Heart right ventricle (tissue), 16 donors: Measurements from ENCODE around the gene ASB18. TPM values are rescaled to one million over a fixed set of nuclear protein-coding genes. Genes with fewer than 3 reads are reported as not detected.

ENCODE experiments used
- ATAC-seq, 8 donors: fragments of 200-7000 bp; cut with Tn5 transposase; one replicate each; pipeline ENCODE4 v1.9.1; 2020; ENCODE audit warnings: mild to moderate bottlenecking in 8 of 8, moderate library complexity in 8 of 8, moderate number of reproducible peaks in 1 of 8
- DNase-seq, 2 donors: peaks; one replicate each; pipeline ENCODE4 v3.0.0-alpha.2; 2020
- H3K27ac ChIP-seq, 10 donors: fragments of 200-600 bp; sonication (generic) in 2 of 10; one replicate each; pipeline versions ENCODE4 v1.5.0 to v1.8.0; 2020 to 2022; ENCODE audit warnings: mild to moderate bottlenecking in 3 of 10
- H3K27me3 ChIP-seq, 7 donors: fragments of 200-600 bp; one replicate each; pipeline ENCODE4 v1.8.0; 2021 to 2022; ENCODE audit warnings: mild to moderate bottlenecking in 2 of 7
- H3K36me3 ChIP-seq, 9 donors: fragments of 200-600 bp; sonication (generic) in 1 of 9; one replicate each; pipeline versions ENCODE4 v1.5.0 to v1.8.0; 2020 to 2022; ENCODE audit warnings: mild to moderate bottlenecking in 2 of 9
- H3K4me1 ChIP-seq, 9 donors: fragments of 200-600 bp; sonication (generic) in 1 of 9; one replicate each; pipeline versions ENCODE4 v1.5.0 to v1.8.0; 2020 to 2022; ENCODE audit warnings: mild to moderate bottlenecking in 4 of 9
- H3K4me3 ChIP-seq, 10 donors: fragments of 200-600 bp; sonication (generic) in 2 of 10; one replicate each; pipeline versions ENCODE4 v1.5.0 to v1.8.0; 2020 to 2022; ENCODE audit warnings: mild to moderate bottlenecking in 7 of 10, moderate library complexity in 2 of 10
- H3K9me3 ChIP-seq, 11 donors: fragments of 200-600 bp in 10 of 11; sonication (generic) in 2 of 11; one replicate each; pipeline versions ENCODE4 v1.5.0 to v1.8.0; 2013 to 2022; ENCODE audit warnings: mild to moderate bottlenecking in 2 of 11, control low read depth in 1 of 11, moderate library complexity in 1 of 11
- WGBS, 2 donors: extraction: QIAGEN DNeasy Blood & Tissue Kit; methylation state at CpG; one replicate each; pipeline ENCODE4 v1.1.7; 2013; ENCODE audit warnings: inconsistent platforms in 1 of 2; 5-methylcytosine and 5-hydroxymethylcytosine counted together
- intact Hi-C, 10 donors: fragments of 100-400 bp; cut with DNase I; formaldehyde crosslinking; loops; one replicate each; pipeline versions ENCODE4 v1.11.1 to v1.14.2; 2022
- polyA plus RNA-seq, 2 donors: library from polyadenylated mRNA; stranded (reverse); fragments of 200-250 nt; gene quantifications; one replicate each; pipeline ENCODE4 v1.2.3, GENCODE V29; 2013
- total RNA-seq, 10 donors: library from RNA; stranded (reverse); fragmentation: NEBNext Ultra II Directional in 3 of 10; extraction: Animal tissue kit (Norgen Biotek cat#: 25700) in 3 of 10; gene quantifications; one replicate each; pipeline versions ENCODE4 v1.2.1 to v1.2.4, GENCODE V29; 2021 to 2023
- TF ChIP-seq, protein P1 (sequence below), 9 donors: fragments of 200-600 bp; sonication (generic) in 2 of 9; IDR thresholded peaks; one replicate each; pipeline versions ENCODE4 v1.5.0 to v1.8.0; 2021 to 2022; ENCODE audit warnings: antibody characterized with exemption in 9 of 9, mild to moderate bottlenecking in 5 of 9, moderate library complexity in 1 of 9
- donor health status: Arrhythmogenic right ventricular cardiomyopathy.
- donor health status: ischemic (EF 13 %, LVEDD 7.1; RV severe dilation, severe dysfunction).
- donor health status: healthy with polysubstance abuse.
- donor health status: DM: no; HTN: yes; CAD: no.
- donor health status: DM: no; HTN: no; CAD: no.
- donor health status: ischemic (EF 25% LVEDD 6.9; RV normal size, moderate dysfunction).
- donor health status: ischemic (EF 25% LVEDD 5.7; RV mildly dilated, moderate dysfunction).
- donor health status: healthy.
- donor health status: DM: yes; HTN: yes; CAD: no.
- donor health status: Ischemic cardiomyopathy.
- donor health status: ischemic (EF 35%, LVEDD 5.7; RV mildly dilated, moderate dysfunction).
- donor health status: nonischemic (EF 11% LVEDD 7.7; RV severe dilation, severe dysfunction).
- donor health status: DM: yes; HTN: yes; CAD: no.
- donor health status: PGD.
- donor health status: ischemic (EF 29% LVEDD 5.4; RV normal size, mild dysfunction).
- donor health status: nonischemic (EF 23%, LVEDD 6.1; RV moderate dilation, normal function).

Gene ASB18
- total and polyA plus RNA-seq, 12 donors: 3.5 to 47.1 (median 20.2) TPM

DNA sequence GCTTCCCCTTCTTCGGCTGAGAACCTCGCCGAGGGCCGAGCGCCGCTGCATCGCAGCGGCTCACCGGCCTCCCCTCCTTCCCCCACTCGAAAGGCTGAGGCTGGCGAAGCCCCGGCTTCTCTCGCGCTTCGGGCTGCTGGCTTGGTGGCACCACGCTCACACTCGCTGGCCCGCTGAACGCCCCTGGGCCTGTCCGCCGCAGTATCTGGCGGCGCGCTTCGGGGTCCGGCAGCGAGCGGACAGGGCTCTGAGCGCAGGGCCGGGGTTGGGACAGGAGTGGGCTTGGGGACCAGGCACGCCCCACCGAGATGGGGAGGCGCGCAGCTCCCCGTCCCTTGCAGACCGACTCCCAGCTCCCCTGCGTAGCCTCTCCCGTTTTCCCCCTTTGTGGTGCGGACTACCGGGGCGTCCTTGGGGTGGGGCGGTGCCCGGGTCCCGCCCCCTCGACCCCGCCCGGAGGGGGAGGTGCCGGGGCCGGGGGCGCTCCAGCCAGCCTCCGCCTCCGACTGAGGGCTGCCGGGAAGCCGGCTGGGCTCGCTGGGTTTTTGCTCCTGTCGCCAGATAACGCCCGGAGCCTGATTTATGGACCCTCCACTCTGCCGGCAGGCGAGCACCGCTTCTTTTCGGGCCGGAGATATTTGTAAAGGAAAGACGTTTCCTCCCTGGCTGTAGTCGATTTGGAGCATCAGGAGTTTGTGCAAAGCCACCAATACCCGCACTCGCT lies 99.8 kb downstream of the ASB18 start:
- no peak overlapping the region for H3K27ac ChIP-seq
- TF ChIP-seq, protein P1, sequence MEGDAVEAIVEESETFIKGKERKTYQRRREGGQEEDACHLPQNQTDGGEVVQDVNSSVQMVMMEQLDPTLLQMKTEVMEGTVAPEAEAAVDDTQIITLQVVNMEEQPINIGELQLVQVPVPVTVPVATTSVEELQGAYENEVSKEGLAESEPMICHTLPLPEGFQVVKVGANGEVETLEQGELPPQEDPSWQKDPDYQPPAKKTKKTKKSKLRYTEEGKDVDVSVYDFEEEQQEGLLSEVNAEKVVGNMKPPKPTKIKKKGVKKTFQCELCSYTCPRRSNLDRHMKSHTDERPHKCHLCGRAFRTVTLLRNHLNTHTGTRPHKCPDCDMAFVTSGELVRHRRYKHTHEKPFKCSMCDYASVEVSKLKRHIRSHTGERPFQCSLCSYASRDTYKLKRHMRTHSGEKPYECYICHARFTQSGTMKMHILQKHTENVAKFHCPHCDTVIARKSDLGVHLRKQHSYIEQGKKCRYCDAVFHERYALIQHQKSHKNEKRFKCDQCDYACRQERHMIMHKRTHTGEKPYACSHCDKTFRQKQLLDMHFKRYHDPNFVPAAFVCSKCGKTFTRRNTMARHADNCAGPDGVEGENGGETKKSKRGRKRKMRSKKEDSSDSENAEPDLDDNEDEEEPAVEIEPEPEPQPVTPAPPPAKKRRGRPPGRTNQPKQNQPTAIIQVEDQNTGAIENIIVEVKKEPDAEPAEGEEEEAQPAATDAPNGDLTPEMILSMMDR (IDR thresholded peaks at IDR 0.05): no peak
- peaks cover 56 to 100% (median 100%) of the 10 kb centered on the region in 7 donors for H3K27me3 ChIP-seq
- H3K36me3 ChIP-seq: no peaks in the 10 kb centered on the region
- intact Hi-C loops: loop anchor here in 1 of 10 donors (10.0 kb wide), 1 partner anchor 360 kb away; no protein-coding TSS in a partner anchor
- no peaks in the 10 kb centered on the region for H3K9me3 ChIP-seq
- WGBS, 2 donors: 1% methylated on average over 61 to 67 of the region's 67 CpGs
- ATAC-seq (peak in 3 of 8 donors; percentile 13 to 36 (median 27)), DNase-seq (no peak)
- H3K4me3 ChIP-seq: peak overlapping the region in 9 of 10 donors; percentile 17 to 60 (median 47)
- peaks cover 20 to 62% (median 53%) of the 10 kb centered on the region in 9 donors for H3K4me1 ChIP-seq

DNA sequence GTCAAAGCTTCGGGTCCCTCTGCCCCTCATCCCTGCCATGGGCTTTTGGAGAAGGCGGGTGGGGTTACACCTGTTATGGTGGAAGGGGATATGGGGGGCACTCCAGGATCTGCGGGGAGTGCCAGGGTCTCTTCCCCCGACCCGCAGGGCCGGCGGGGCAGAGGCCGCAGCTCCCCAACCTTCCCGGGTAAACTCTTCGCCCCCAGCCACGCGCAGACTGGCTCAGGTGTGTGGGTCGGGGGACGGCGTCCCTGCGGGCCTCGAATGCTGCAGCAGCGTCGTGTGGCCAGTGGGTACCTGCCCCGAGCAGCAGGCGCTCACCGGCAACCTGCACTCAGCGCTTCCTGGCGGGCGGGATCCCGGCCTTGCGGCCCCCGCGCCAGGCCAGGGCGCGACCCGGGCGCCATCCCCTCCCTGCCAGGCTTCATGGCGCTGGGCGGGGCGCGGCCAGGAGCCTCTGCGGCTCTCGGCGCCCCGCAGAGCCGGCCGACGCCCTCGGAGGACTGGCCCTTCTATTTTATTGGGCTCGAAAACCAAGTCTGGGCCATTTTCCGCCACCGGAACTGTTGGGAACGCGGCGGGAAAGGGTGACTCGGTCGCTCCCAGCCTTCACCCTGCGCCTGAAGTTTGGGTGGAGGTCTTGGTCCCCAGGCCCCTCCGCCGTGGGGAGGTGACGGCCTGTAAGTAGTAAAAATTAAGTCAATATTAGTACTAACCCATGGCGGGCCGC lies 100.6 kb downstream of the ASB18 start:
- peak overlapping the region; percentile 17 to 60 (median 46) for H3K4me3 ChIP-seq
- DNase-seq: no peak
- TF ChIP-seq, protein P1 (IDR thresholded peaks at IDR 0.05): no peak
- intact Hi-C loops: loop anchor here in 1 of 10 donors (10.0 kb wide), 1 partner anchor 359 kb away; no protein-coding TSS in a partner anchor
- 3% methylated on average over 59 of the region's 59 CpGs for WGBS, 2 donors
- no peak for ATAC-seq
- no peak overlapping the region for H3K27ac ChIP-seq
- H3K4me1 ChIP-seq: peaks cover 19 to 55% (median 50%) of the 10 kb centered on the region in 9 donors
- H3K27me3 ChIP-seq: peaks cover 54 to 100% (median 100%) of the 10 kb centered on the region in 7 donors
- H3K9me3 ChIP-seq: no peaks in the 10 kb centered on the region
- H3K36me3 ChIP-seq: no peaks in the 10 kb centered on the region

DNA sequence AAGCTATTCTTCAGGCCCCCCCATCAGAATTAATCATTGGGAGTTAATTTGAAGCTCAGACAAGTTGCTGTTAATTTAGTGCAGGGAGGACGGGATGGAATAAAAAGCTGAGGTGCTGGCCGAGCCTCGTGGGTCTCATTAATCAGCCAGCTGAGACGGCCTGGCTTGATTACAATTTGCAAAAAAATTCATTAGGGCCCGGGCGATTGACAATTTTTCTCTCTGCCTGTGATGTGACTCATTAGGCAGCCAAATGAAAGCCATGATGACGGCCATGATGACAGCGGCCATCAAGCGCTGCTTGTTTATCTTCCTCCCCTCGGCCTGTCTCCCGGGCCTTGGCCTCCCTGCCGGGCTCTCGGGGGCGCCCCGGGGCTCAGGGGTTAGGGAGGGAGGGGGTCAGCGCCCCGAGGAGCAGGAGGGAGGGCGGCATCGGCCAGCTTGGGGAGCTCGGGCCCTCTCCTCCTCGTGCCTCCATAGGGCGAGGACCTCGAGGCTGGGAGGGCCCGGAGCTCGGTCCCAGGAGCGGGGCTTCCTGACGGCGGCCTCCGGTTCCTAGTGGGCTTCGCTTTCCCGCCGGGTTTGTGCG lies 101.2 kb downstream of the ASB18 start:
- H3K9me3 ChIP-seq: no peaks in the 10 kb centered on the region
- ATAC-seq (no peak), DNase-seq (no peak)
- peaks cover 13 to 49% (median 44%) of the 10 kb centered on the region in 9 donors for H3K4me1 ChIP-seq
- H3K27ac ChIP-seq: no peak overlapping the region
- WGBS, 2 donors: 14 to 17% methylated on average over 27 to 33 of the region's 33 CpGs
- peak overlapping the region in 3 of 10 donors; percentile 3 to 60 (median 17) for H3K4me3 ChIP-seq
- intact Hi-C loops: loop anchor here in 1 of 10 donors (10.0 kb wide), 1 partner anchor 358 kb away; no protein-coding TSS in a partner anchor
- H3K36me3 ChIP-seq: no peaks in the 10 kb centered on the region
- peaks cover 48 to 100% (median 98%) of the 10 kb centered on the region in 7 donors for H3K27me3 ChIP-seq
- TF ChIP-seq, protein P1 (IDR thresholded peaks at IDR 0.05): no peak
